SK-N-SH treated with all-trans-retinoic acid at 6 μM for 48 hours (cell line): Measurements from ENCODE around the gene ABLIM1.

Experiments
- ARNTL ChIP-seq: fragments of 450-650 bp; formaldehyde crosslinking; IDR thresholded peaks from 2 replicates; pipeline ENCODE4 v1.5.0; 2020; ENCODE audit warnings: low read depth, mild to moderate bottlenecking, moderate library complexity, borderline replicate concordance
- BACH2 ChIP-seq: fragments of 250-450 bp; sonication (Bioruptor Pico); IDR thresholded peaks from 2 replicates; pipeline ENCODE4 v1.9.0; 2021; ENCODE audit warnings: mild to moderate bottlenecking, borderline replicate concordance
- CSDC2 ChIP-seq: fragments of 250-450 bp; sonication (Bioruptor Pico); IDR thresholded peaks from 2 replicates; pipeline ENCODE4 v1.5.0; 2020; ENCODE audit warnings: mild to moderate bottlenecking, moderate library complexity
- RARB ChIP-seq: fragments of 250-450 bp; sonication (Bioruptor Pico); IDR thresholded peaks from 2 replicates; pipeline ENCODE4 v1.8.0; 2021; ENCODE audit warnings: mild to moderate bottlenecking, moderate library complexity
- SNAI2 ChIP-seq: fragments of 250-450 bp; sonication (Bioruptor Pico); IDR thresholded peaks from 2 replicates; pipeline ENCODE4 v1.5.0; 2020; ENCODE audit warnings: mild to moderate bottlenecking, moderate library complexity
- TF ChIP-seq, protein P1 (sequence below): fragments of 250-450 bp; sonication (Bioruptor Pico); IDR thresholded peaks from 2 replicates; pipeline ENCODE4 v1.8.0; 2020; ENCODE audit warnings: mild to moderate bottlenecking, moderate library complexity, borderline replicate concordance
- TF ChIP-seq, protein P2 (sequence below): fragments of 250-450 bp; sonication (Bioruptor Pico); IDR thresholded peaks from 2 replicates; pipeline ENCODE4 v1.5.1; 2020; ENCODE audit warnings: low read depth, mild to moderate bottlenecking, moderate library complexity

DNA sequence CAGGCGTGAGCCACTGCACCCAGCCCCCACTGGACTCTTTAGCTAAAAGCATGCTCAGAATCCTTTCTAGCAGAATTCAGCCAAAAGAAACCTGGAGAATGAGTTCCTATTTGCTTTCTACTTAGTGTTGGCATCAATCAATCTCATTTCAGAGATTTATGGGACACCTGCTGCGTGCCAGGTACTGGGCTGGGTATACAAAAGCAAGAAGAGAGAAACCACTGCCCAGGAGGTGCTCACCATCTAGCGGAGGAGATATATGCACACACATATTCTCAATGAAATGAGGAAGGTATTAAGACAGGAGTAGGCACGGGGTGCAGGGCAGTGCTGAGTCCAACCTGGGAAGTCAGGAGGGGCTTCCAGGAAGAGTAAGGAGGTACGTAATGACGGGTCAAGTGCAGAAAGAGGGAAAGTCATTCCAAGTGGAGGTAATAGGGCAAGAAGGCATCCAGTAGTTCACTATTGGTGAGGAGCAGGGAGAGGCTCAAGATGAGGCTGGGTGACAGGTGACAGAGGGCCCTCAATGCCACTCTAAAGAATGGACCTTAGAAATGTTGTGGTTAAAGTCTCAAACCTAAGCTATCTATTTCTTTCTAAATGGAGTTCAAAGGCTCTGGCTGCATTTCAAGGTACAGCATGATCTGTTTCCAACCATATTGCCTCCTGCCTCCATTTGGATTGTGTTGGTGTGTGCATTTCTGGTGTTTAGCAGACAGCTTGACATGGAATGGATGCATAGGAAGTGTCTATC is 22.1 kb downstream of the ABLIM1 start:
- TF ChIP-seq, protein P1, sequence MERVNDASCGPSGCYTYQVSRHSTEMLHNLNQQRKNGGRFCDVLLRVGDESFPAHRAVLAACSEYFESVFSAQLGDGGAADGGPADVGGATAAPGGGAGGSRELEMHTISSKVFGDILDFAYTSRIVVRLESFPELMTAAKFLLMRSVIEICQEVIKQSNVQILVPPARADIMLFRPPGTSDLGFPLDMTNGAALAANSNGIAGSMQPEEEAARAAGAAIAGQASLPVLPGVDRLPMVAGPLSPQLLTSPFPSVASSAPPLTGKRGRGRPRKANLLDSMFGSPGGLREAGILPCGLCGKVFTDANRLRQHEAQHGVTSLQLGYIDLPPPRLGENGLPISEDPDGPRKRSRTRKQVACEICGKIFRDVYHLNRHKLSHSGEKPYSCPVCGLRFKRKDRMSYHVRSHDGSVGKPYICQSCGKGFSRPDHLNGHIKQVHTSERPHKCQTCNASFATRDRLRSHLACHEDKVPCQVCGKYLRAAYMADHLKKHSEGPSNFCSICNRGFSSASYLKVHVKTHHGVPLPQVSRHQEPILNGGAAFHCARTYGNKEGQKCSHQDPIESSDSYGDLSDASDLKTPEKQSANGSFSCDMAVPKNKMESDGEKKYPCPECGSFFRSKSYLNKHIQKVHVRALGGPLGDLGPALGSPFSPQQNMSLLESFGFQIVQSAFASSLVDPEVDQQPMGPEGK (CRISPR knock-in tag): no peak
- no peak for TF ChIP-seq SNAI2 (CRISPR knock-in tag)
- TF ChIP-seq RARB (CRISPR knock-in tag): no peak
- TF ChIP-seq BACH2 (CRISPR knock-in tag): no peak
- no peak for TF ChIP-seq CSDC2 (CRISPR knock-in tag)
- TF ChIP-seq ARNTL: no peak
- TF ChIP-seq, protein P2, sequence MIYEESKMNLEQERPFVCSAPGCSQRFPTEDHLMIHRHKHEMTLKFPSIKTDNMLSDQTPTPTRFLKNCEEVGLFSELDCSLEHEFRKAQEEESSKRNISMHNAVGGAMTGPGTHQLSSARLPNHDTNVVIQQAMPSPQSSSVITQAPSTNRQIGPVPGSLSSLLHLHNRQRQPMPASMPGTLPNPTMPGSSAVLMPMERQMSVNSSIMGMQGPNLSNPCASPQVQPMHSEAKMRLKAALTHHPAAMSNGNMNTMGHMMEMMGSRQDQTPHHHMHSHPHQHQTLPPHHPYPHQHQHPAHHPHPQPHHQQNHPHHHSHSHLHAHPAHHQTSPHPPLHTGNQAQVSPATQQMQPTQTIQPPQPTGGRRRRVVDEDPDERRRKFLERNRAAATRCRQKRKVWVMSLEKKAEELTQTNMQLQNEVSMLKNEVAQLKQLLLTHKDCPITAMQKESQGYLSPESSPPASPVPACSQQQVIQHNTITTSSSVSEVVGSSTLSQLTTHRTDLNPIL (CRISPR knock-in tag): no peak
